Fibroblast of gingiva (primary cell): ENCODE results near the gene AGMAT.
A peak's percentile ranks its signal among the peaks of the same experiment; 100 is the strongest.

ENCODE experiments used
- DNase-seq: peaks from one replicate; pipeline ENCODE4 v3.0.0-alpha.2; 2011; ENCODE audit warnings: low read depth

Gene AGMAT

GRCh38 chr1:15584489-15585363, at the start of gene AGMAT:
AGMAT (minus strand) TSS chr1:15585051; CDS start chr1:15584967, 84 bp downstream.
- DNase-seq, result no peak

- no peak for DNase-seq
These were observed 49.0 kb upstream of the AGMAT start for GRCh38 chr1:15633756-15634420.

- no peak for DNase-seq
These were observed 43.2 kb upstream of the AGMAT start for GRCh38 chr1:15628003-15628402.

GRCh38 chr1:15627343-15627988, 42.6 kb upstream of the AGMAT start:
- peak; percentile 17 for DNase-seq

- no peak for DNase-seq
These were observed 41.6 kb upstream of the AGMAT start for GRCh38 chr1:15626269-15626950.

GRCh38 chr1:15625056-15625917, 40.4 kb upstream of the AGMAT start:
- no peak for DNase-seq

- no peak for DNase-seq
These were observed 39.4 kb upstream of the AGMAT start for GRCh38 chr1:15624133-15624714.

GRCh38 chr1:15623435-15623834, 38.6 kb upstream of the AGMAT start:
- no peak for DNase-seq

- DNase-seq, result no peak
These were observed 38.0 kb upstream of the AGMAT start for GRCh38 chr1:15622712-15623373.

GRCh38 chr1:15621975-15622374, 37.1 kb upstream of the AGMAT start:
- DNase-seq, result no peak

- no peak for DNase-seq
These were observed 36.2 kb upstream of the AGMAT start for GRCh38 chr1:15620902-15621682.

GRCh38 chr1:15620155-15620545, 35.3 kb upstream of the AGMAT start:
- peak; percentile 40 for DNase-seq

- peak; percentile 87 for DNase-seq
These were observed 34.0 kb upstream of the AGMAT start for GRCh38 chr1:15618655-15619525.

- DNase-seq, result no peak
These were observed 33.3 kb upstream of the AGMAT start for GRCh38 chr1:15618077-15618654.

GRCh38 chr1:15617173-15618076, 32.6 kb upstream of the AGMAT start, which contains the start of gene DDI2:
DDI2 (plus strand) TSS chr1:15617458; CDS start chr1:15617671, 213 bp downstream.
- peak; percentile 98 for DNase-seq

GRCh38 chr1:15616373-15617172, 31.7 kb upstream of the AGMAT start:
- DNase-seq, result no peak
